GM12878 (cell line): Measurements from ENCODE around the gene CA11.

Experiments used
- POLR2AphosphoS2 ChIP-seq: IDR thresholded peaks from 2 replicates; pipeline ENCODE4 v1.6.1; 2011; ENCODE audit warnings: low read depth, mild to moderate bottlenecking, low read length, improper control_type of control experiment, moderate library complexity
- TF ChIP-seq, protein P1 (sequence below), 3 experiments: IDR thresholded peaks in 2 of 3; conservative IDR thresholded peaks in 1 of 3; 2 replicates each; pipeline ENCODE4 v1.5.1; 2011; ENCODE audit warnings: low read depth in 3 of 3, low read length in 3 of 3, mild to moderate bottlenecking in 3 of 3, control low read depth in 2 of 3, moderate library complexity in 2 of 3, inconsistent platforms in 1 of 3, mixed read lengths in 1 of 3; ENCODE audit not compliant: control insufficient read depth in 2 of 3, insufficient read depth in 1 of 3; ENCODE audit errors: extremely low read depth in 1 of 3
- TF ChIP-seq, protein P2 (sequence below): fragments of 450-650 bp; IDR thresholded peaks from 2 replicates; pipeline ENCODE4 v1.6.1; 2016; ENCODE audit warnings: mild to moderate bottlenecking

DNA sequence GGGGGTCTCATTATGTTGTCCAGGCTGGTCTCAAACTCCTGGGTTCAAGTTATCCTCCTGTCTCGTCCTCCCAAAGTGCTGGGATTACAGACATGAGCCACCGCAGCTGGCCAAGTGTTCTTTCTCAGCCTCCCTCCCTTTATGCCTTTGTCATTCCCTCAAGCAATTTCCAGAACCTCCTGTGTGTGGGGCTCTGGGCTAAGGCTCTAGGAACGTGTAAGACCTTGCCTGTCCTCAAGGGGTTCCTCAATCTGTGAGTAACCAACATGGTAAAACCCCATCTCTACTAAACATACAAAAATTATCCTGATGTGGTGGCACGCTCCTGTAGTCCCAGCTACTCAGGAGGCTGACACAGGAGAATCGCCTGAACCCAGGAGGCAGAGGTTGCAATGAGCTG, 55.0 kb downstream of the CA11 start:
- TF ChIP-seq, protein P1, sequence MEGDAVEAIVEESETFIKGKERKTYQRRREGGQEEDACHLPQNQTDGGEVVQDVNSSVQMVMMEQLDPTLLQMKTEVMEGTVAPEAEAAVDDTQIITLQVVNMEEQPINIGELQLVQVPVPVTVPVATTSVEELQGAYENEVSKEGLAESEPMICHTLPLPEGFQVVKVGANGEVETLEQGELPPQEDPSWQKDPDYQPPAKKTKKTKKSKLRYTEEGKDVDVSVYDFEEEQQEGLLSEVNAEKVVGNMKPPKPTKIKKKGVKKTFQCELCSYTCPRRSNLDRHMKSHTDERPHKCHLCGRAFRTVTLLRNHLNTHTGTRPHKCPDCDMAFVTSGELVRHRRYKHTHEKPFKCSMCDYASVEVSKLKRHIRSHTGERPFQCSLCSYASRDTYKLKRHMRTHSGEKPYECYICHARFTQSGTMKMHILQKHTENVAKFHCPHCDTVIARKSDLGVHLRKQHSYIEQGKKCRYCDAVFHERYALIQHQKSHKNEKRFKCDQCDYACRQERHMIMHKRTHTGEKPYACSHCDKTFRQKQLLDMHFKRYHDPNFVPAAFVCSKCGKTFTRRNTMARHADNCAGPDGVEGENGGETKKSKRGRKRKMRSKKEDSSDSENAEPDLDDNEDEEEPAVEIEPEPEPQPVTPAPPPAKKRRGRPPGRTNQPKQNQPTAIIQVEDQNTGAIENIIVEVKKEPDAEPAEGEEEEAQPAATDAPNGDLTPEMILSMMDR (IDR thresholded peaks at IDR 0.05 in 2 of 3, conservative IDR thresholded peaks at IDR 0.05 in 1 of 3; ENCODE audit: control insufficient read depth in 2 of 3, extremely low read depth in 1 of 3, insufficient read depth in 1 of 3, low read depth in 3 of 3, low read length in 3 of 3): peak in 2 of 3 experiments; percentile 4 to 8; a peak in 1 of 6 replicates
- TF ChIP-seq, protein P2, sequence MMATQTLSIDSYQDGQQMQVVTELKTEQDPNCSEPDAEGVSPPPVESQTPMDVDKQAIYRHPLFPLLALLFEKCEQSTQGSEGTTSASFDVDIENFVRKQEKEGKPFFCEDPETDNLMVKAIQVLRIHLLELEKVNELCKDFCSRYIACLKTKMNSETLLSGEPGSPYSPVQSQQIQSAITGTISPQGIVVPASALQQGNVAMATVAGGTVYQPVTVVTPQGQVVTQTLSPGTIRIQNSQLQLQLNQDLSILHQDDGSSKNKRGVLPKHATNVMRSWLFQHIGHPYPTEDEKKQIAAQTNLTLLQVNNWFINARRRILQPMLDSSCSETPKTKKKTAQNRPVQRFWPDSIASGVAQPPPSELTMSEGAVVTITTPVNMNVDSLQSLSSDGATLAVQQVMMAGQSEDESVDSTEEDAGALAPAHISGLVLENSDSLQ: no peak
- TF ChIP-seq POLR2AphosphoS2: no peak
